ENCODE measurements around the gene PLPP7.

Gene PLPP7

DNA sequence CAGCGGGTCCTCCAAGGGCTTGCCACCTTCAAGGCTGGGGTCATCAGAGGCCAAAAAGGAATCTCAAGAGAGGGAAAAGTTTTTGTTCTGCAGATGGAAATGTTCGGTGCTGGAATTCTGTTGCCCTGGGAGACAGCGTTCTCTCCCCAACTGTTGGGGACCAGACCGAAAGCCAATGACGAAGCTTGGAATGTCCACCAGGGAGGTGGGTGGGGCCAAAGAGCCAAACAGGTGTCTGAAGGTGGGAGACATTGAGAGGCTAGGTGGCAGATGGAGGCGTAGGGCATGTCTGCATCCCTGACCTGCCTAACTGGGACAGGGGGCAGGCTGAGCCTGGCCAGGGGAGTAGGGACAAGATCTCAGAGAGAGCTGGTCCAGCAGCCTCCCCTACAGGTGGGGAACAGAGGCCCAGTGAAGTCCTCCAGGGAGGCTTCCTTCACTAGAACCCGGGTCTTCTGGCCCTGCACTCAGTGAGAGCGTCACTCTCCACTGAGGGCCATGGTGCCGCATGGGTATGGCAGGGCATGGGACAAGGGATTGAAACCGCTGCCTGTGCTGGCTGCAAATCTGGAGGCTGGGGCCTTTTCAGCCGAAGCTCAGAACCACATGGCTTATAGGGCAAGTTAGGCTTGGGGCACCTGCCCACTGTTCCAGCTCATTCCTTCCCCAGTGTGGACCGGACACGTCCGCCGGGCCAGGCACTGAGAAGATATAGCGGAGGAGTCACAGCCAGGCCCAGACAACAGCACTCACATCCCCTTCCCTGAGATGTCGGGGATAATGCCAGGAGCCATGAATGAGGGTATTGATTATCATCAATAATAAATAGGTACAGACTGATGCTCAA, 8.2 kb upstream of the PLPP7 start:
- no peak for FAIRE-seq

DNA sequence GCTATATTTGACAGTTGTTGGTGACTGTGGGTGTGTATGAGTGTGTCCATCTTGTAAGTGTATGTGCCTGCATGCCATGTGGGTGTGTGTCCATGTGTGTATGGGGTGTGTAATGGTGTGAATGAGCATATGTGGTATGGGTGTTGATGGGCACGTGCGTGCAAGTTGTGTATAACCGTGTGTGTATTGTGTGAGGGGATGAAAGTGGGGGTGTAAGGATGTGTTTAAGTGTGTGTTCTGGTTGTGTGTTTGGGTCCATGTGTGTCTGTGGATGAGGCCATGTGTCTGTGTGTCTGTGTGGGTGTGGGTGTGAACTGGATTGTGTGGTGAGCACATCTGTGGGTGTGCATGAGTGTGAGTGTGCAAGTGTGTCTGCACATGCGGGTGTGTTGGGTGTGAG, 7.3 kb upstream of the PLPP7 start:
- no peak for FAIRE-seq

DNA sequence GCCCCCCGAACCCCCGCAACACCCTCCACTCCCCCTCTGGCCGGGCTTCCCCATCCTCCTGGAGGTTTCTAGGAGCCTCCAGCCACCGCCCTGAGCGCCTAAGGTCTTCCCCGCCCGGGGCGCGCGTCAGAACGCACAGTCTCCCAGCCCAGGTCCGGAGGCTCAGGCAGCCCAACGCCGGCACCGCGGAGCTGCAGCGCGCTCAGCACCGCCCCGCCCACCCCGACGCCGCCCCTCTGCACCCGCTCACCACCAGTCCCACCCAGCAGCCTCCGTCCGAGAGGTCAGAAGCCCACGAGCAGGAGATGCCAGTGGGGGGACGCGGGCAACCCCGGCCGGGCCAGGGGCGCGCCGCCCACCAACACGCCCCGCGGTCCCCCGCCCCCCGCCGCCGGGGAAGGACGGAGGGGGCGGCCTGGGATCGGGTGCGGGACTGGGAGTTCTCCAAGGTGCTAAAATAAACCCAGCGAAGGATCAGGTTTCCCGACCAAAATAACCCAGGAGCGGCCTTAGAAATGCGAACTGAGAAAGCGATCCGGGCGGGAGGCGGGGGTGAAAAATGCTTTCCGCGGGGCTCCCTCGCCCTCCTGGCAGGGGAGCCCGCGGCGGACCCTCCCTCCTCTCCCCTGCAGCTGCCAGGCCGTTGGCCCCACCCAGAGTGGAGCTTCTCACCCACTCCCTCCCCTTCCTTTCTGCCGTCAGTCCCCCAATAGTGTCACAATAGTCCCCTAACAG, 6.7 kb upstream of the PLPP7 start:
- no peak for FAIRE-seq

DNA sequence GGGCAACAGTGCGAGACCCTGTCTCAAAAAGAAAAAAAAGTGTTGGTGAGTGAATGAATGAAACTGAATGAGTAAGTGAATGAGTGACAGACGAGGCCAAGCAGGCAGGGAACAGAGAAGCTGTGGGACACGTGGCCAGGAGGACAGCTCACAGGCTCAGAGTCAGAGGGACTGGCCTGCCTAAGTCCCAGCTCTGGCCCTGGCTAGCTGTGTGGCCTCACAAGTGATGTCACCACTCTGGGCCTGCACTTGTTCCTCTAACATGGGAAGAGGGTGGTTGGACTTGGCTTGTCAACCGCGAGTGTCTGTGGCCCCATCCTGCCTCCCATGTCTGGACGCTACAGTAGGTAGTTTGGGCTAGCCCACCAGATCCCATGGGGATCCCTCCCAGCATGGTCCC, 4.7 kb upstream of the PLPP7 start:
- no peak for FAIRE-seq

DNA sequence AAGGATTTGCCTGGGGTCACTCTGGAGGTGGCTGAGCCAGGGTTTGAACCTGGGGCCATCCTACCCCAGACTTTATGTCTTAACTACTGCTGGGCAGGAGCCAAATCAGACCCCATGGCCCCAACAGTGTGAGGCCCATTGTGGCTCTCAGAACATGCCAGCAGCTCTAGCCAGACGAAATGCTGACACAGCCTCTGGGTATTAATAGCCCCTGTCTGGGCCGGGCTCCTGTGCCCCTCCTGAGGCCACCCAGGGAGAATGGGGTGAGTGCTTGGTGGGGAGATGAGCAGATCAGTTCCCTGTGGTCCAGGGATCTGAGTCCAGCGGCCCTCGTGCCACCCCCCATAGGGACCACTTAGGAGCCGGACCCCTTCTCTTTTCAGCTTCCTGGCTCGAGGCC, 2.2 kb upstream of the PLPP7 start:
- FAIRE-seq: no peak

DNA sequence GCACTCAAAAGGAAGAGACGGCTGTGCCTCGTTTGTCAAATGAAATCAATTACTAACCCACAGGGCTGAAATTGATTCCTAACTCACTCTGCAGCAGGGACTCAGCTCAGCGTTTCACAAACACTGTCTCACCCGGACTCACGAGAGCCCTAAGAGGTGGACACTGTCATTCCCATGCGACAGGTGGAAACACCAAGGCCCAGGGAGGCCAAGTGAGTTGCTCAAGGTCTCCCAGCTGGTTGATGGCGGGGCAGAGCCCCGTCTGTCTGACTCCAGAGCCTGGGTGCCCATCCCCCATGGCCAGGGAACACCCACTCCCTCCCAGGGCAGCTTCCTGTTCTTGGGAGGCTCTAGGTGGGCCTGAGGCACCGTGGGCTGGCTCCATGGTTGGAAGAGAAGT, 1.3 kb upstream of the PLPP7 start:
- no peak for FAIRE-seq

DNA sequence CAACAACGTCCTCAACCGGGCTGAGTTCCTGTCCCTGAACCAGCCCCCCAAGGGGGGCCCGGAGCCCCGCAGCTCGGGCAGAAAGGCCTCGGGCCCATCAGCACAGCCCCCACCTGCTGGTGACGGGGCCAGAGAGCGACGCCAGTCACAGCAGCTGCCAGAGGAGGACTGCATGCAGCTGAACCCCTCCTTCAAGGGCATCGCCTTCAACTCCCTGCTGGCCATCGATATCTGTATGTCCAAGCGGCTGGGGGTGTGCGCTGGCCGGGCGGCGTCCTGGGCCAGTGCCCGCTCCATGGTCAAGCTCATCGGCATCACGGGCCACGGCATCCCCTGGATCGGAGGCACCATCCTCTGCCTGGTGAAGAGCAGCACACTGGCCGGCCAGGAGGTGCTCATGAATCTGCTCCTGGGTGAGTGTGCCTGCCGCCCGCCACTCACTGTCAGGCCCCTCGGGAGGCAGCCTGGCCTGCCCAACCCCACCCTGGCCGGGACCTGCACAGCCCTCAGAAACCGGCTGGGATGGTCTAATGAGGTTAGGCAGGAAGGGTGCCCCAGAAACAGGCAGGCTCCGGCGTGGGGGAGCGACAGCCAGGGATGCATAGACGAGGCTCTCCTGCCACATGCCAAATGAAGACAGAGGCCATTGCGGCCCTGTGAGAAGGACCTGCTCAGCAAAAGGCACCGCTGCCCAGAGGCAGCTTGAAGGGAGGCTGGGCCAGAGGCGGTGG, 678 bp downstream of the PLPP7 start:
- no peak for FAIRE-seq

DNA sequence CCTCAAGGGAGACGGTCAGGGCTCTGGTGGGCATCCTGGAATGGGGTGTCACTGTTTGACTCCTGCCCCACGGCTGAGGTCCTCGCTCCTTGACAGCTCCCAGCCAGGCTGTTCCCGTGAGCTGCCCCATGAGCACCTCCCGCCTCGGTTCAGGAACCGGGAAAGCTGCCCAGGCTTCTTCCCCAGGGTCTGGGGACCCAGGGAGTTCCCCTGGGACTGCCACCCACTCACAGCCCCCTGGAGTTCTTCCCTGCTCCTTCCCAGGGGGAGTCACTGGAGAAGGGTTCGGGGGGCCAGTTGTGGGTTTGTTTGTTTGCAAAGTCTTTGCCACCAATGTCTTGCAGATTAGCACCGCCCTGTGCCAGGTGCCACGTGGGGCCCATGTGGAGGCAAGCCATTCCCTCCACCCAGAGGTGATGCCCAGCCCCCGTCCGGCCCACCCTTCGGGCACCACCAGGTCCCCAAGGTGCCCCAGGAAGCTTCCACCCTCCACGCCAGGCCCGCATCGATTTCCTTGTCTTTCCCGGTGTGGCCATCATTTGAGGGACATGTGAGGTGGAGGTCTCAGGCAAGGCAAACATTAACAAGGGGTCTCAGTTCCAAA, 1.3 kb downstream of the PLPP7 start:
- FAIRE-seq: no peak

DNA sequence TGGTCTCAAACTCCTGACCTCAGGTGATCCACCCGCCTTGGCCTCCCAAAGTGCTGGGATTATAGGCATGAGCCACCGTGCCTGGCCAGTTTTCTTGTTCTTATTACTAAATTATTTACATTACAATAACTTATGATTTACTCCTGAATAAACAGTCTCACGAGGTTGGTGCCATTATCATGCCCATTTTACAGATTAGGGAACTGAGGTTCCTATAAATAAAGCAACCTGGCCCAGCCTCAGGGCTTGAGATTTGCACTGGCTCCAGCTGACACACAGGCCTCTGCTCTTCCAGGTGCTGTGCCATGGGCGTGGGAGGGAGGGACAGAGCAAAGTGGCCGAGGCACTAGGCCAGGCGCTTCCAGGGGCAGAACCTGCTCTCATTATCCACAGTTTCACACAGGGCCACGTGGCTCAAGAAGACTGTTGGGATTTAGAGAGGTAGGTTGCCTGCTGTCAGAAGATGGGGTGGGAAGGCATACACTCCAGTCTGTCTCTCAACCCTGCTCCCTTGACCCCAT, 2.3 kb downstream of the PLPP7 start:
- no peak for FAIRE-seq

DNA sequence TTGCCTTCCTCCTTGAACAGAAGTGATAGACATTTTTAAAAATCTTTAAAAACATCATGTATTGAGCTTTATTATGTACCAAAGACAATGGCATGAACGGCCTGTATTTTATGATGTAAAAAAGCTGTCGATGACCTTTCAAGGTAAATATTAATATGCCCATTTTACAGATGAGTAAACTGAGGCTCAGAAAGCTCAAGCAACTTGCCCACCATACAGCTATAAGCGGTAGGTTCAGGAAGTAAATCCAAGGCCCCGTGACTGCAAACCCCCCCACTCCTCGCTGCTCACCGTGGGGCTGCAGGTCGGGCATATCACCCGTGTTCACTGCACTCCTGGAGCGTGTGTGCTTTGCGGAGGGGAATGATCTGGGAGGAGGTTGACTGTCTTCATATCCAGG, 3.4 kb downstream of the PLPP7 start:
- FAIRE-seq: no peak

DNA sequence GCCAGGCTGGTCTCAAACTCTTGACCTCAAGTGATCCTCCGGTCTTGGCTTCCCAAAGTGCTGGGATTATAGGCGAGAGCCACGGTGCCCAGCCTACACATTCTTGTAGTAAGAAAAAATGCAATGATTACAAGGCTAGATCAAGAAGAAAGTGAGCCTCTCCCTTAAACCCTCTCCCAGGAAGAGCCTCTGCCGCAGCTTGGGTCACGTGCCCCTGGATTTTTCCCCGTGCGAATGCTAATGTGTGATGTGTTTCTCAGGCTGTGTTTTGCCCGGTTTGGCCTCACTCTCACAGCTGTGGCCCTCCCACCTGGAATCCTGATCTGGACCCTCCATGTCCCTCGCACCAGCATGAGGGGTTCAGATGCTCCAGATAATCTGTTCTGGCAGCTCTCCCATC, 6.9 kb downstream of the PLPP7 start:
- no peak for FAIRE-seq

DNA sequence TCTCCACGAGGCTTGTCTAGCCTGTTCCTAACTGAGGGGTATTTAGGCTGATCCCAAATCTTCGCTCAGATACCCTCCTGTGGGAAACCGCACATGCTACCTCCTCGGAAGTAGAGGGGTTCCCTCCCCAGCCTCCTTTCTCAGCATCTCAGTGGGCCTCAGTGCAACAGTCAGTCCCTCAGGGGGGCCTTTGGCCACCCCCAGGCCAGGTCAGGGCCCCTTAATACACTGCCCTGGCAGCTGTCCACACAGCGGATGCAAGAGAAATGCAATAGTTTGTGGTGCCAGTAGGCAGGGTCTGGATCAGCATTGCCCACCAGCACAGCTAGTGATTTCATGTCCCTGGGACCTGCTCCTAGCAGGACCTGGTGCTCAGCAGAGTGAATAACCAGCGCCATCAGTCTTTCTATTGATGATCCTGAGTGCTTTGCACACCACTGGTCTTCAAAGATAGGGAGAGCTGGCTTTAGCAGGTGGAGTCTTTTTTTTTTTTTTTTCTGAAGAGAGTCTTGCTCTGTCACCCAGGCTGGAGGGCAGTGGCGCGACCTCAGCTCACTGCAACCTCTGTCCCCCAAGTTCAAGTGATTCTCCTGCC, 7.5 kb downstream of the PLPP7 start:
- FAIRE-seq: no peak

DNA sequence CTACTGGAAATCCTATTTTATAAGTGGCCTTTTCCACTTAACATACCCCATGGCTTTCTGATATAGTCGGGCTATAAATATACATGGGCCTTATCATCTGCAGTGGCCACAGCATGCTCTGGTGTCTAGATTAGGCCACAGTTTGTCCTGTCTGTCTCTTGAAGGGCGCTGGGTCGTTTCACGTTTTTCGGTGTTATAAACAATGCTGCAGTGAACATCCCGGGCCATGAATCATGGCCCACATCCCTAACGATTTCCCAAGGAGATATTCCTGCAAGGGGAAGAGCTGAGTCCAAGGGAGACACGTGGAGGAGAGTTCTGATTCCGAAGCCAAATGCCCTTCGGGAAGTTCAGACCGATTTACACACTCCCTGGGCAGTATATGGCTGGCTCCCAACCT, 8.4 kb downstream of the PLPP7 start:
- no peak for FAIRE-seq

DNA sequence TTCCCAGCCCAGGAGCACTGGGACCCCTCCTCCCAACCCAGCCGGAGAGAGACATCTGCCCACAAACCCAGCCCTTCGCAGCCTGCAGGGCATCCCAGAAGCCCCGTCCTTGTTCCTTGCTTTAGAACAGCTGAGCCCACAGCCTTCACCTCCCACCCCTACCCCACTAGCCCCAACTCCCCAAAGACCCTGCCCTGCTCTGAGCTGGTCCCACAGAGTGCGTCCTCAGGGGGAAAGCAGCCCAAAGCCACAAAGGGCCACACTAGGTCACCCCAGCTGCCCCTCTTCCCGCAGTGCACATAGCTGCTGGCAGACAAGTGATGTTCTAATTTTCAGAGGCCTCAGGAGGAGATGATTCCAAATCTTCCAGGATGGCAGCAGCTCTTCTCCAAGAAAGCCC, 8.8 kb downstream of the PLPP7 start:
- no peak for FAIRE-seq

DNA sequence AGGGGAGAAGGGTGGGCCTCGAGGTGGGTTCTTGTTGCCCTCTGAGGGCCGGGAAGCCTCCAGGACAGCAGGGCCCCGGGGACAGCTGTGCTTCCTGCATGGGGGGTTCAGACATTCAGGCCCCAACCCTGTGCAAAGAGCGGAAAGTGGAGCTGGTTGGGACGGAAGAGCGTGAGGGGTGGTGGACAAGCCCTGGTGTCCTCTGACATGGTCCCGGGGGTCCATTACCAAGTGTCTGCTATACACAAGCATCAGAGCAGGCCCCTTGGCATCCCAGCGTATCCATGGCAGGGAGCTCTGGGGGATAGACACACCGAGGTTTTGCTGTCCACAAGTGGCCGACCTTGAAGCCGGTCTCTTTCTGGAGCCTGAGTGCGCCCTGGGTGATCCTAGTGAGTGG, 9.3 kb downstream of the PLPP7 start:
- no peak for FAIRE-seq

DNA sequence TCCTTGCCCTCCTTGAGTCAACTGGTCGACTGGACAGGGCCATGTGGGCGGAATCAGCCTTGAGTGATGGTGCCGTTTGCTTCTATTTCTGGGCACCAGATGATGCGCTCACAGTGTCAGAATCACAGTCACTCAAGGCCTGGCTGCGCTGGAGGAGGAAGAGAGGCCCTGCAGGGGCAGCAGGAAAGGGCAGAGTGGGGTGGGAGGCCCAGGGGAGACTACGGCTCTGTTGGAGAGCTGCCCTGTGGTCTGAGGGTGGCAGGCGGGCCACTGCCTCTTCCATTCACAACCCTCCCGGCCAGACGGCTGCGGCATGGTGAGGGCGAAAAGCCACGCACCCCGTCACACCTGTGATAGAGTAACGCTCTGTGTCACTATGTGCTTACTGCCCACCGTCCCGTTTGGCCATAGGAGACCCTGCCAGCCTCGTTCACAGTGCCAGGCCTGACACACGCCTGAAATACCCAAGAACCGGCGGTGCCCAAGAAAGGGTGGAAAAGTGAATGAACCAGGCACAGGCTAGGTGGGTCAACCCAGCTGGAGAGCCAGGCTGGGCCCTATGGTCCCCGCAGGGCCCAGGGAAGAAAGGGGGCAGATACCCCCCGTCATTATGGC, 9.9 kb downstream of the PLPP7 start:
- no peak for FAIRE-seq

DNA sequence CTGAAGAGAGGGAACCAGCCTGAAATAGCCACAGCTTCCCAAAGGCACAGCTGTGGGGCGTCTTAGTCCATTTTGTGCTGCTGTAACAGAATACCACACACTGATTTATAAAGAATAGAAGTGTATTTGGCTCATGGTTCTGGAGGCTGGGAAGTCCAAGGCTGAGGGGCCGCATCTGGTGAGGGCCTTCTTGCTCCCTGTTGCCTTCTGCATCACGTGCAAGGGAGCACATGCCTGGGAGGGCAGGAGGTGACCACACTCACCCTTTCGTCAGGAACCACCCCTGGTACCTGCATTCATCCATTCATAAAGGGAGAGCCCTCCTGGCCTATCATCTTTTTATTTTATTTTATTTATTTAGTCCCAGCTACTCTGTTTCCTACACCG, 10.4 kb downstream of the PLPP7 start:
- FAIRE-seq: no peak

DNA sequence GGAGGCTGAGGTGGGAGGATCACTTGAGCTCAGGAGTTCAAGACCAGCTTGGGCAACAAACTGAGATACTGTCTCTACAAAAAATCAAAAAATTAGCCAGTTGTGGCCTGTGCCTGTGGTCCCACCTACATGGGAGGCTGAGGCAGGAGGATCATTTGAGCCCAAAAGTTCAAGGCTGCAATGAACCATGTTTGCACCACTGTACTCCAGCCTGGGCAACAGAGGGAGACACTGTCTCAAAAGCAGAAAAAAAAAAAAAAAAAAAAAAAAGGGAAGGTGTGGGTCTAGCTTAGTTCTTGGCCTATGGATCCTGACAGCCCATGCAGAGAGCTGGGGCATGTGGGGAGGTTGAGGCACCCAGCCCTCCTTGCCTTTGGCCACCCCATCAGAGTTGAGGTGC, 10.9 kb downstream of the PLPP7 start:
- no peak for FAIRE-seq

DNA sequence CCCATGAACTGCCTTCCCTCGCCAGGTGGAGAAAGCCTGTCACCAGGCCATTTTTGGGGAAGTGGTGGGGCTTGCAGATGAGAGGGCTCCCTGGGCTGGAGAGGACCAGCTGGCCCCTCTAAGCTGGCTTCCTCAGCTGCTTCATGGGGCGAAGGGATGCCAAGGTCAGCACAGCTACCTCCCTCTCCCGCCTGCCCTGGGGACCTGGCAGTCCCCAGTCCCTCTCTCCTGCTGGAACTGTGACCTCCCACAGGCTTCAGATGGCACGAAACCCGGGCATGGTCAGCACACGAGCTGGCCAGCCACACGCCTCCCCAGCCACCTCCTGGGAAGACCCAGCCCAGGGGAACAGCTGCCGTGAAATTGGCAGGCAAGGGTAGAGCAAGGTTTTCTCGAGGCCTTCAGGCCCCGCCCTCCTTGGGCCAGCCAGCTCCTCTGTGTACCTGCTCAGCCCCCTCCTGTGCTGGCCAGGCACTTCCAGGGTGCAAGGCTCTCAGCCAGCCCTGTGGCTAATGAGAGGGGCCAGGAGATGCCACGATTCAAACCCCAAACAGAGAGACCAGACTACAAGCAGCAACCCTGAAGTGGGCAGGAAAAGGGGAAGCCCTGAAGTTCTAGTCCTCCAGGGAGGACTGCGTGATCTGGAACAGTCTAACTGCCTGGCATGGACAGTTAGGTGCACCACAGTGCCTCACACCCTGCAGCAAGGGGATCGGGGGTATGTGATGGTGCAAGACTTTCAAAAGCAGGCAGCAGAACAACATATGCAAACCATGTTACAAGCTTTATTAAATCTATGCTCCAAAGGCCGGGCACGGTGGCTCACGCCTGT, 12.9 kb downstream of the PLPP7 start:
- FAIRE-seq: no peak

DNA sequence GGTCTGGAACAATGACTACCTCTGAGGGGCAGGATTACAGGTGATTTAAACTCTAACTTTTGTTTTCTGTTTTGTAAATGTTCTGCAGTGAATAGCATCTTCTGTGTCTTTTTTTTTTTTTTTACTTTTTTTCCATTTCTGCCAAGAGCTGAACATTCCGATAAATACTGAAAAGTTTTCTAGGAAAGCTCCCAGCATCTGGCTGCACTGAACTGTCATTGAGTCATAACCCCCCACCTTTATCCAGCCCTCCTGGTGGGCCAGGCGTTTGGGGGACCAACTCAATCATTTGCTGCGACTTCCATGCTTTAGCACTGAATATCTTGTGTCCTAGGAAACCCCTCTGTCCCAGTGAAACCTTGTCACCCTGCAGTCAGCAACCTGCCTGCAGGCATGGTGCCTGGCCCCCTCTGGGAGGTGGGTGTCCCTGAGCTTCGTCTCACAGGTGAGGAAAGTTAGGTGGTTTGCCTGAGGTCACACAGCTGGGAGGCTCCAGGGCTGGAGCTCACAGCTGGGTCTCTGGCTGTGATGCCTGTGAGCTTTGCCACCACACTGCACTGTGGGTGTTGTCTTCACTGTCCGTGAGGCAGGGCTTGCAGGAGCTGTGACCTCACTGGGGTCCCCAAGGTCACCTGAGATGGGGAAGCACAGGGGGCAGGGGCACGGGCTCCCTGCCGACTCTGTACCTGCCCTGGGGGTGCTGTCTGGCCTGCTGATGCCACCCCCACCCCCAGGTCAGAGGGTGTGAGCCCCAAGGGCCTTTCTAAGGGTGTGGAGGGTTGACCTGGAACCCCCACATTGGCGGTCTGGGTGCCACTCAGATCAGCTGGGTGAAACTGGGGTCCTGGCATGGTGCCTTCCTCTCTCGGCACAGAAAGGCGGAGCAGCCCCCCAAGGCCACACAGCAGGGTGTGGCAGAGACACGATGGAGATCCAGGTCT, 14.1 kb downstream of the PLPP7 start:
- FAIRE-seq: no peak

Measured in colon (tissue), 2 donors.